Neural progenitor cell (in vitro differentiated cells): Measurements from ENCODE around the gene ZMAT5. TPM values are rescaled to one million over a fixed set of nuclear protein-coding genes. Genes with fewer than 3 reads are reported as not detected.

Source experiments
- DNase-seq: peaks from one replicate; pipeline ENCODE4 v3.0.0-alpha.2; 2016; ENCODE audit warnings: low spot score
- H2AFZ ChIP-seq: fragments of 200-600 bp; sonication (generic); replicated peaks from 2 replicates; pipeline ENCODE4 v1.6.1; 2016; ENCODE audit warnings: antibody characterized with exemption
- H3F3A ChIP-seq: fragments of 200-600 bp; sonication (generic); 2 replicates; pipeline ENCODE4 v1.6.1; 2016; ENCODE audit warnings: antibody characterized with exemption, low read depth
- H3K27ac ChIP-seq: fragments of 200-600 bp; sonication (generic); 2 replicates; pipeline ENCODE4 v1.5.1; 2016; ENCODE audit warnings: mild to moderate bottlenecking
- H3K27me3 ChIP-seq: fragments of 200-600 bp; sonication (generic); 2 replicates; pipeline ENCODE4 v1.6.1; 2016; ENCODE audit warnings: mild to moderate bottlenecking, moderate library complexity
- H3K36me3 ChIP-seq: fragments of 200-600 bp; sonication (generic); 2 replicates; pipeline ENCODE4 v1.5.1; 2016
- H3K4me1 ChIP-seq: fragments of 200-600 bp; sonication (generic); 2 replicates; pipeline ENCODE4 v1.6.1; 2016; ENCODE audit warnings: mixed run types
- H3K4me2 ChIP-seq: fragments of 200-600 bp; sonication (generic); 2 replicates; pipeline ENCODE4 v1.6.1; 2016
- H3K4me3 ChIP-seq: fragments of 200-600 bp; sonication (generic); 2 replicates; pipeline ENCODE4 v1.5.1; 2016
- H3K79me2 ChIP-seq: fragments of 200-600 bp; sonication (generic); 2 replicates; pipeline ENCODE4 v1.6.1; 2016; ENCODE audit warnings: low read depth
- H3K9ac ChIP-seq: fragments of 200-600 bp; sonication (generic); 2 replicates; pipeline ENCODE4 v1.6.1; 2016
- H3K9me3 ChIP-seq: fragments of 200-600 bp; sonication (generic); 2 replicates; pipeline ENCODE4 v1.5.1; 2016; ENCODE audit warnings: low read depth
- H4K20me1 ChIP-seq: fragments of 200-600 bp; sonication (generic); 2 replicates; pipeline ENCODE4 v1.6.1; 2016; ENCODE audit warnings: low read depth
- H3K27ac Mint-ChIP-seq: 3 replicates; pipeline ENCODE4 v1.8.0; 2021; ENCODE audit warnings: mixed read lengths
- H3K27me3 Mint-ChIP-seq: 2 replicates; pipeline ENCODE4 v1.8.0; 2022; ENCODE audit warnings: low read depth, mild to moderate bottlenecking, inconsistent platforms, moderate library complexity, mixed read lengths; ENCODE audit not compliant: insufficient read depth
- H3K36me3 Mint-ChIP-seq: 3 replicates; pipeline ENCODE4 v1.8.0; 2021; ENCODE audit warnings: mixed read lengths
- H3K4me1 Mint-ChIP-seq: 3 replicates; pipeline ENCODE4 v1.8.0; 2021; ENCODE audit warnings: mixed read lengths
- H3K4me3 Mint-ChIP-seq: 3 replicates; pipeline ENCODE4 v1.8.0; 2021; ENCODE audit warnings: mild to moderate bottlenecking, moderate library complexity, mixed read lengths
- H3K9me3 Mint-ChIP-seq: 3 replicates; pipeline ENCODE4 v1.8.0; 2020; ENCODE audit warnings: mixed read lengths
- EZH2 ChIP-seq: fragments of 200-600 bp; sonication (generic); IDR thresholded peaks from 2 replicates; pipeline ENCODE4 v1.6.1; 2017; ENCODE audit warnings: antibody characterized with exemption, mild to moderate bottlenecking, moderate library complexity
- EZH2phosphoT487 ChIP-seq: fragments of 200-600 bp; sonication (generic); IDR thresholded peaks from 2 replicates; pipeline ENCODE4 v1.6.1; 2017; ENCODE audit warnings: antibody characterized with exemption
- total RNA-seq: library from RNA; depleted of rRNA; stranded (reverse); fragments of >200 nt; gene quantifications from 2 replicates; pipeline ENCODE4 v1.2.3, GENCODE V29; 2015; ENCODE audit warnings: low replicate concordance
- TF ChIP-seq, protein P1 (sequence below): fragments of 200-600 bp; sonication (generic); IDR thresholded peaks from 2 replicates; pipeline ENCODE4 v1.5.1; 2017; ENCODE audit warnings: antibody characterized with exemption, mild to moderate bottlenecking

The ZMAT5 gene
- total RNA-seq, 1 donor from 2014 or later = 20.8 TPM

GRCh38 chr22:29798318-29798717 lies 31.5 kb upstream of the ZMAT5 start:
- peaks cover 3% of the 10 kb centered on the region for H3K27me3 Mint-ChIP-seq
- Histone ChIP-seq H3K4me2 (no peak overlapping the region), H2AFZ (no peak overlapping the region), H4K20me1 (no peaks in the 10 kb centered on the region), H3K9ac (no peak overlapping the region), H3K4me1 (peaks cover 6% of the 10 kb centered on the region), H3K27ac (no peak overlapping the region), H3K79me2 (no peaks in the 10 kb centered on the region), H3K9me3 (no peaks in the 10 kb centered on the region), H3K4me3 (no peak overlapping the region), H3K36me3 (no peaks in the 10 kb centered on the region), H3K27me3 (no peaks in the 10 kb centered on the region), H3F3A (peaks cover 5% of the 10 kb centered on the region)
- H3K4me3 Mint-ChIP-seq = no peak overlapping the region
- TF ChIP-seq EZH2 (no peak), EZH2phosphoT487 (no peak)
- TF ChIP-seq, protein P1, sequence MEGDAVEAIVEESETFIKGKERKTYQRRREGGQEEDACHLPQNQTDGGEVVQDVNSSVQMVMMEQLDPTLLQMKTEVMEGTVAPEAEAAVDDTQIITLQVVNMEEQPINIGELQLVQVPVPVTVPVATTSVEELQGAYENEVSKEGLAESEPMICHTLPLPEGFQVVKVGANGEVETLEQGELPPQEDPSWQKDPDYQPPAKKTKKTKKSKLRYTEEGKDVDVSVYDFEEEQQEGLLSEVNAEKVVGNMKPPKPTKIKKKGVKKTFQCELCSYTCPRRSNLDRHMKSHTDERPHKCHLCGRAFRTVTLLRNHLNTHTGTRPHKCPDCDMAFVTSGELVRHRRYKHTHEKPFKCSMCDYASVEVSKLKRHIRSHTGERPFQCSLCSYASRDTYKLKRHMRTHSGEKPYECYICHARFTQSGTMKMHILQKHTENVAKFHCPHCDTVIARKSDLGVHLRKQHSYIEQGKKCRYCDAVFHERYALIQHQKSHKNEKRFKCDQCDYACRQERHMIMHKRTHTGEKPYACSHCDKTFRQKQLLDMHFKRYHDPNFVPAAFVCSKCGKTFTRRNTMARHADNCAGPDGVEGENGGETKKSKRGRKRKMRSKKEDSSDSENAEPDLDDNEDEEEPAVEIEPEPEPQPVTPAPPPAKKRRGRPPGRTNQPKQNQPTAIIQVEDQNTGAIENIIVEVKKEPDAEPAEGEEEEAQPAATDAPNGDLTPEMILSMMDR = no peak
- H3K36me3 Mint-ChIP-seq = peaks cover 9% of the 10 kb centered on the region
- no peak overlapping the region for H3K27ac Mint-ChIP-seq
- peaks cover 2% of the 10 kb centered on the region for H3K4me1 Mint-ChIP-seq
- no peaks in the 10 kb centered on the region for H3K9me3 Mint-ChIP-seq
- DNase-seq = no peak

DNA sequence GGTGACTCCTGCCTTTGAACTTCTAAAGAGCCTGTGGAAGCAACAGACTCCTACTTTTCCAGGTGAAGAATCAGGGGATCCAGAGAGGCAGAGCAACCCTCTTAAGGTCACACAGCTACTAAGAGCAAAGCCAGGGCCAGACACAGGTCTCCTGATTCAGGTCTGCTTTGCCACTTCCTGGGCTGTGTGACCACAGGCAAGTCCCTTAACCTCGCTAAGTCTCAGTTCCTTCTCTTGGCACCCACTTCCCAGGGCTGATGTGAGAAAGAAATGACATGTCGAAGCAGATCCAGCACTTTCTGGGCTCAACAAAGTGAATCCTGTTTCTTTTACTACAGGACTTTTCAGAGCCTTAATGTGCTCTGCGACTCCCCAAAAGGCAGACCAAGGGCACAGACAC lies 30.5 kb upstream of the ZMAT5 start:
- H3K27me3 Mint-ChIP-seq = peaks cover 3% of the 10 kb centered on the region
- no peak overlapping the region for H3K4me3 ChIP-seq
- peaks cover 9% of the 10 kb centered on the region for H3K36me3 Mint-ChIP-seq
- H3K27me3 ChIP-seq = no peaks in the 10 kb centered on the region
- no peak overlapping the region for H3K4me2 ChIP-seq
- H3K9ac ChIP-seq = no peak overlapping the region
- H3K27ac Mint-ChIP-seq = no peak overlapping the region
- peaks cover 2% of the 10 kb centered on the region for H3K4me1 Mint-ChIP-seq
- no peak for DNase-seq
- no peaks in the 10 kb centered on the region for H3K36me3 ChIP-seq
- H3F3A ChIP-seq = peaks cover 5% of the 10 kb centered on the region
- H3K9me3 Mint-ChIP-seq = no peaks in the 10 kb centered on the region
- peaks cover 6% of the 10 kb centered on the region for H3K4me1 ChIP-seq
- H3K79me2 ChIP-seq = no peaks in the 10 kb centered on the region
- TF ChIP-seq EZH2 = no peak
- TF ChIP-seq, protein P1 = no peak
- no peak for TF ChIP-seq EZH2phosphoT487
- no peaks in the 10 kb centered on the region for H4K20me1 ChIP-seq
- H3K4me3 Mint-ChIP-seq = no peak overlapping the region
- H3K27ac ChIP-seq = no peak overlapping the region
- H3K9me3 ChIP-seq = no peaks in the 10 kb centered on the region
- no peak overlapping the region for H2AFZ ChIP-seq

DNA sequence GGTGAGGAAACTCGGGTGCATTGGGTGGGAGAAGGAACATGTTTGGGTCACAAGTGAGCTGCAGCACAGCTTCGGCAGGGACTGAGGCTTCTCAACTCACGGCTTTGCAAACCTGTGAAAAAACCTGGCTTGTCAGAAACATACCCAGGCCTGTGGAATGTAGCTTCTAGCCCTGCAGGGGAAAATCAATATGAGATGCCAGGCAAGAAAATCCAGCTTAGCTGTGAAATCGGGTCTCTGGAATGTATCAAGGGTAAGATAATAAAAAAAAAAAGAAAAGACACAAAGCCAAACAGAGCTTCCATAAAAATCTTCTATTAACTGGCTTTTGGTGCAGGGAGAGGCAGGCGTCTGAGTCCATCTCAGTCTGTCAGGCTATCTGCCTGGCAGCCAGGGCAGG lies 28.9 kb upstream of the ZMAT5 start:
- Histone ChIP-seq H3K27me3 (no peaks in the 10 kb centered on the region), H3K4me3 (no peak overlapping the region), H3K4me2 (no peak overlapping the region), H3K79me2 (no peaks in the 10 kb centered on the region), H3K36me3 (no peaks in the 10 kb centered on the region), H3K9me3 (no peaks in the 10 kb centered on the region), H3K9ac (no peak overlapping the region), H3F3A (no peaks in the 10 kb centered on the region), H3K4me1 (no peaks in the 10 kb centered on the region), H2AFZ (no peak overlapping the region), H4K20me1 (no peaks in the 10 kb centered on the region), H3K27ac (no peak overlapping the region)
- TF ChIP-seq EZH2phosphoT487 = no peak
- TF ChIP-seq EZH2 = no peak
- TF ChIP-seq, protein P1 = no peak
- no peak overlapping the region for H3K27ac Mint-ChIP-seq
- H3K27me3 Mint-ChIP-seq = peaks cover 3% of the 10 kb centered on the region
- DNase-seq = no peak
- no peaks in the 10 kb centered on the region for H3K4me1 Mint-ChIP-seq
- H3K36me3 Mint-ChIP-seq = peaks cover 7% of the 10 kb centered on the region
- H3K4me3 Mint-ChIP-seq = no peak overlapping the region
- no peaks in the 10 kb centered on the region for H3K9me3 Mint-ChIP-seq

DNA sequence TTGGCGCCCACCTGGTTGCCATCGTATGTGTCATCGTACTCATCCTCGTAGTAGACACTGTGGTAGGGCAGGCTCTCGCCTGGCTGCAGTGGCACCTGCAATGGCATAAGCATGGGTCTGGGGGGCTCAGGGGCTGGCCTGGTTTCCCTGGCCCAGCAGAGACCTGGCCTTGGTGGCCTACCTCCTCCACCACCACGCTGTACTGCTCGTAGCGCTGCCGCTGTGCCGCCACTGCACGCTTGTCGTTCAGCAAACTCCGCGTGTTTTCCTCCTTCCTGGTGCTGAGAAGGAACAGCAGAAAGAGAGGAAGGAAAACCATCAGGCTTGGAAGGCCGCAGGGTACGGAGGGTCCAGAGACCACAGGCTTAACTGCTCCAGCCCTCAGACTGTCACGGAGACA lies 26.6 kb upstream of the ZMAT5 start:
- Mint-ChIP-seq H3K36me3 (peaks cover 8% of the 10 kb centered on the region), H3K9me3 (no peaks in the 10 kb centered on the region)
- no peaks in the 10 kb centered on the region for H3K36me3 ChIP-seq

More for the DNA sequence above, 26.6 kb upstream of the ZMAT5 start:
- Mint-ChIP-seq H3K4me1 (no peaks in the 10 kb centered on the region), H3K4me3 (no peak overlapping the region), H3K27ac (no peak overlapping the region), H3K27me3 (no peaks in the 10 kb centered on the region)
- H3K9ac ChIP-seq = no peak overlapping the region
- TF ChIP-seq EZH2phosphoT487 = no peak
- no peak for TF ChIP-seq EZH2
- TF ChIP-seq, protein P1 = no peak
- no peaks in the 10 kb centered on the region for H3K4me1 ChIP-seq
- H3K27me3 ChIP-seq = no peaks in the 10 kb centered on the region
- no peak for DNase-seq
- no peak overlapping the region for H3K4me2 ChIP-seq
- no peak overlapping the region for H3K27ac ChIP-seq
- H4K20me1 ChIP-seq = no peaks in the 10 kb centered on the region
- H3K9me3 ChIP-seq = no peaks in the 10 kb centered on the region
- no peak overlapping the region for H2AFZ ChIP-seq
- no peaks in the 10 kb centered on the region for H3K79me2 ChIP-seq
- H3F3A ChIP-seq = no peaks in the 10 kb centered on the region
- H3K4me3 ChIP-seq = no peak overlapping the region
